GM12865 (cell line): ENCODE data around the gene RAP1GAP2.
"Not testable (repeated sequence)": the region's sequence is repeated elsewhere in the genome, so short reads cannot be mapped to it uniquely, and the experiment has no call there.

Experiments
- DNase-seq: peaks from one replicate; pipeline ENCODE4 v3.0.0; 2010; ENCODE audit warnings: low read depth
- H3K4me3 ChIP-seq: 2 replicates; pipeline ENCODE4 v1.5.1; 2011; ENCODE audit warnings: mild to moderate bottlenecking, low read depth, low read length, control low read depth
- TF ChIP-seq, protein P1 (sequence below): IDR thresholded peaks from 2 replicates; pipeline ENCODE4 v1.5.1; 2011; ENCODE audit warnings: low read length, control low read depth, low read depth, inconsistent platforms; ENCODE audit not compliant: insufficient read depth; ENCODE audit errors: missing control alignments

RAP1GAP2 gene

DNA sequence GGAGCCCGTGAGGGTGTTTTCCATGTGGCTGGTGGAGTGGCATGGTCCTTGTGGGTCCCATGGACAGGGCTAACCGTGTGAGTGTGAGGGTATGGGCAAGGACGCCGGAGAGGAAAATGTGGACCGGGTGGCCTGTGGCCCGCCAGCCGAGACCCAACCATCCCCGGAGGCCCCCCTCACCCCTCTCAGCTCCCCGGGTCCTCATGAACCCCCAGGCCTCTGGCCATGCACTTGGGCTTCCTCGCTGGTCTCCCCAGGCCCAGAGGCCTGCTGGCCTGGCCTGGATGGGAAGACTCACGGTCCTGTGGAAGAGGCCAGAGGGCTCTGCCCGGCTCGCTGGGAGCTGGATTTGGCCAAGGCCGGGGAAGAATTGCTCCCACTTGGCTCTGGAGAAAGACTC lies 13.1 kb downstream of the RAP1GAP2 start:
- TF ChIP-seq, protein P1, sequence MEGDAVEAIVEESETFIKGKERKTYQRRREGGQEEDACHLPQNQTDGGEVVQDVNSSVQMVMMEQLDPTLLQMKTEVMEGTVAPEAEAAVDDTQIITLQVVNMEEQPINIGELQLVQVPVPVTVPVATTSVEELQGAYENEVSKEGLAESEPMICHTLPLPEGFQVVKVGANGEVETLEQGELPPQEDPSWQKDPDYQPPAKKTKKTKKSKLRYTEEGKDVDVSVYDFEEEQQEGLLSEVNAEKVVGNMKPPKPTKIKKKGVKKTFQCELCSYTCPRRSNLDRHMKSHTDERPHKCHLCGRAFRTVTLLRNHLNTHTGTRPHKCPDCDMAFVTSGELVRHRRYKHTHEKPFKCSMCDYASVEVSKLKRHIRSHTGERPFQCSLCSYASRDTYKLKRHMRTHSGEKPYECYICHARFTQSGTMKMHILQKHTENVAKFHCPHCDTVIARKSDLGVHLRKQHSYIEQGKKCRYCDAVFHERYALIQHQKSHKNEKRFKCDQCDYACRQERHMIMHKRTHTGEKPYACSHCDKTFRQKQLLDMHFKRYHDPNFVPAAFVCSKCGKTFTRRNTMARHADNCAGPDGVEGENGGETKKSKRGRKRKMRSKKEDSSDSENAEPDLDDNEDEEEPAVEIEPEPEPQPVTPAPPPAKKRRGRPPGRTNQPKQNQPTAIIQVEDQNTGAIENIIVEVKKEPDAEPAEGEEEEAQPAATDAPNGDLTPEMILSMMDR, result no peak
- DNase-seq, result no peak
- no peak overlapping the region for H3K4me3 ChIP-seq

DNA sequence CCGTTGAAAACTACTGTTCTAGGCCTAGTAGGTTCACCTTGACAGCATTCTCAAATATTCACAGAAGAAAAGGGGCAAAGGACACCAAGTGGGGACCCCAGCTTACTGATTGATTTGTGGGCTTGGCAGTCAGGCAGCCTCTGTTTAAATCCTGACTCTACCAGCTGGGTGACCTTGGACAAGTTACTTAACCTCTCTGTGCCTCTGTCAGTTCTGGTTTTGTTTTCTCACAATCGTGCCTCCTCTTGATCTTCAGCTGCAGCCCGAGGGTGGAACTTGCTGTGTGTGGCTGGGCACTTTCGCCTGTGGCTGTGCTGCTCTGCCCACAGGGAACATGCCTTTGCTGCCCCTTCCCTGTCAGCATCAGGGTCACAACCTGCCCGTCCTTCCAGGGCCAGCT lies 17.8 kb downstream of the RAP1GAP2 start:
- no peak overlapping the region for H3K4me3 ChIP-seq
- TF ChIP-seq, protein P1, result no peak
- DNase-seq, result peak; percentile 71

DNA sequence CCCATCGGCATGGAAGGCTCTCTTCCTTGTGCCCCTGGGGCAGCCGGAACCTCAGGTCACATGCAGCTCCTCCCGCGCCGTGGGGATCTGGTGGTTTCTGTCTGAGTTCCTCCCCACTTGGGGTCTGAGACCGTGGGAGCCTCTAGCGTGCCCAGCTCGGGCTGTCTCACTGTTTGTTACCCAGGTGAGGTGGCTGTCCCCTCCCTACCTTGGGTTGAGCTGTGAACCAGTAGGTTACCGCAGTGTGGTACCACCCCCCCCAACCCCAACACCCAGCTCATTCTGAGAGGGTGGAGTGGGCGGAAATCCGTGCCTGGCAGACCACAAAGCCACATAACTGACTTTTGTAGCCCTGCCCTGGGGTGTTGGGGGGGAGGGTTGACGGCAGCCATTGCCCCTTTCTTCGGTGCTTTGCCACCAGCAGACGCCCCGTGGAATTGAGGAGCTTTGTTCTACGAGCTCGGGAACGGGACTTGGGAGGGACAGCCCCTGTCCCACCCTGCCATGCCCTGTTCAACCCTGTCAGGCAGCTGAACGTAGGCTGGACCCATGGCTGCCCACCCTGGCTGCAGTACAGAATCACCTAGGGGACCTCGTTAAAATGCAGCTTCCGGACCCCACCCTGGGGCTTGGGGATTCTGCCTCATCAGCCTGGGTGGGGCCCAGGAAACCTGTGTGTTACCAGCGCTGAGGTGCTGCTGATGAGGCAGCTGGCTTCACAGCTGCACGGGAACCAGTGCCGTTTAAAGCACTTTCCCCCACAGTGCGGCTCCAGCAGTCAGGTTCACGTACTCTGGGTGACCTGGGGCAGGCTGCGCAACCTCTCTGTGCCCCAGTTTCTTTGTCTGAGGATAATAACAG lies 18.5 kb downstream of the RAP1GAP2 start:
- TF ChIP-seq, protein P1, result no peak
- H3K4me3 ChIP-seq, result peak overlapping the region; percentile 42
- peak; percentile 92 for DNase-seq

DNA sequence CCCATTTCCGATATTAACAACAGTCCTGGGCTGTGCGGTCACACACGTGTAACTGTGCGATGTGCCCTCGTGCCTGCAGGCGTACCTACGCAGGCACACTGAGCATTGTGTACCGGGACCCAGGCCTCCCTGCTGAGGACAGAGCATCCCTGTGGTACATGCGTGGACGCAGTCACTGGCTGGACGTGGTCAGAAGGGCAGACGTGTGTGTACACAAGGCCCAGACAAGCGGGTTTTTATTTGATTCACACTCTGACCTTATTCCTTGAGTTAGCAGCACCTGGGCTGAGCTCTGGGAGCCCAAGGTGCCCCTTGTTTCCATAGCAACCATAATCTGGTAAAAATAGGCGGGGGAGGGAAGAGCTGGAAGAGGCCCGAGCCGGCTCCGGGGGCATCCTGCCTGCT lies 19.5 kb downstream of the RAP1GAP2 start:
- no peak for DNase-seq
- no peak overlapping the region for H3K4me3 ChIP-seq
- TF ChIP-seq, protein P1, result no peak

DNA sequence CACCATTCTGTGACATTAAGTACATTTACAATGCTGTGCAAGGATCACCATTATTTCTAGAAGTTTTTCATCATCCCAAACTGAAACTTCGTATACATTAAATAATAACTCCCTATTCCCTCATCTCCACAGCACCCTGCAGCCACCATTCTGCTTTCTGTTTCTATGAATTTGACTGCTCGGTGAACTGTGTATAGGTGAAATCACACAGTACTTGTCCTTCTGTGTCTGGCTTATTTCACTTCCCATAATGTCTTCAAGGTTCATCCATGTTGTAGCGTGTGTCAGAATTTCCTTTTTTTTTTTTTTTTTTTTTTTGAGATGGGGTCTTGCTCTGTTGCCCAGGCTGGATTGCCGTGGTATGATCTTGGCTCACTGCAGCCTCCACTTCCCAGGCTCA lies 20.4 kb downstream of the RAP1GAP2 start:
- H3K4me3 ChIP-seq, result no peak overlapping the region
- DNase-seq, result peak; percentile 33
- TF ChIP-seq, protein P1, result no peak

DNA sequence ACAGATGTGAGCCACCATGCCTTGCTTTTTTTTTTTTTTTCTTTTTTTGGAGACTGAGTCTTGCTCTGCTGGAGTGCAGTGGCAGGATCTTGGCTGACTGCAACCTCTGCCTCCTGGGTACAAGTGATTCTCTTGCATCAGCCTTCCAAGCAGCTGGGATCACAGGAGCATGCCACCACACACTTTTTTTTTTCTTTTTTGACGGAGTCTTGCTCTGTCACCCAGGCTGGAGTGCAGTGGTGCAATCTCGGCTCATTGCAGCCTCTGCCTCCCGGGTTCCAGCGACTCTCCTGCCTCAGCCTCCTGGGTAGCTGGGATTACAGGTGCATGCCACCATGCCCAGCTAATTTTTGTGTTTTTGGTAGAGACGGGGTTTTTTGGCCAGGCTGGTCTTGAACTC lies 23.1 kb downstream of the RAP1GAP2 start:
- not testable (repeated sequence) for DNase-seq, H3K4me3 ChIP-seq

DNA sequence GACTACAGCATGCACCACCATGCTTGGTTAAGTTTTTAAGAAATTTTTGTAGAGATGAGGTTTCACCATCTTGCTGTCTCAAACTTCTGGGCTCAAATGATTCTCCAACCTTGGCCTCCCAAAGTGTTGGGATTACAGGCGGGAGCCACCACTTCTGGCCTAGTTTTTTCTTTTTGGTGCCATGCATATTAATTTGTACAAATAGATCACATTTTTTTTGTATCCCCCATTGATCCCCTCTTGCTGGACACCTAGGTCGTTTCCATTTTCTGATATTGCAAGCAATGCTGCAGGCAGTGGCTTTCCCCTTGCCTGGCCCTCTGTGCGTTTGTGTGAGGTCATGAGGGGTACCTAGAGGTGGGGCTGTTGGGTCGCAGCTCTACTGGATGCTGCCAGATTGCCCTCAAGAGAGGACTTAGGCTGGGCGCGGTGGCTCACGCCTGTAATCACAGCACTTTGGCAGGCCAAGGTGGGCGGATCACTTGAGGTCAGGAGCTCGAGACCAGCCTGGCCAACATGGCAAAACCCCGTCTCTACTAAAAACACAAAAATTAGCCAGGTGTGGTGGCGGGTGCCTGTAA lies 23.8 kb downstream of the RAP1GAP2 start:
- DNase-seq, result no peak
- no peak overlapping the region for H3K4me3 ChIP-seq
- TF ChIP-seq, protein P1, result no peak
